ENCODE data around the gene DPH6. TPM values are rescaled to one million over a fixed set of nuclear protein-coding genes. Genes with fewer than 3 reads are reported as not detected.

The DPH6 gene
- total RNA-seq, 1 donor from 2014 or later: 41.1 TPM

DNA sequence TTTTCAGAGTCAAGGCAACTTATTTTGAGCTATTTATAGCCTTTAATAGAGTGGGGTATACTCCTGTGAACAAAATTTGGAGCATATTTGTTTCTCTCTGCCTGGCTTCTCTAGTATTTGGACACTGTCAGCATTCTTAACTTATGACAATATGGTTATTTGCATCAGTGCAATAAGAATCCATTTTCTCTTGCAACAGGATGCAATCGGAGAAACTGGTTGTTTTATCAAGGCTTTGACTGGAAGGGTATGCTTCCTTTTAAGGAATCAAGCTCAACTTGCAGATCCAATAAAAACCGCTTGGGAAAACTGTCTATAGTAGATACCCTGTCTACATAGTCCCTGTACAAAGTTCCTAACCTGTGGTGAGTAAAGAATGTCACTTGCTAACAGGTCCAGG, 106.7 kb downstream of the DPH6 start:
- Histone ChIP-seq H3K4me3 (no peak overlapping the region), H3K9ac (no peak overlapping the region), H3K4me2 (no peak overlapping the region), H2AFZ (replicated peaks) (no peak overlapping the region), H4K20me1 (ENCODE audit: low read depth) (no peaks in the 10 kb centered on the region), H3K4me1 (no peaks in the 10 kb centered on the region), H3K36me3 (no peaks in the 10 kb centered on the region), H3K79me2 (ENCODE audit: low read depth) (no peaks in the 10 kb centered on the region), H3K27ac (no peak overlapping the region), H3K27me3 (no peaks in the 10 kb centered on the region), H3K9me3 (ENCODE audit: low read depth) (no peaks in the 10 kb centered on the region), H3F3A (ENCODE audit: low read depth) (peaks cover 4% of the 10 kb centered on the region)
- Mint-ChIP-seq H3K9me3 (peaks cover 9% of the 10 kb centered on the region), H3K4me3 (no peak overlapping the region), H3K4me1 (peaks cover 4% of the 10 kb centered on the region), H3K27ac (no peak overlapping the region), H3K27me3 (ENCODE audit: insufficient read depth, low read depth) (no peaks in the 10 kb centered on the region), H3K36me3 (peaks cover 13% of the 10 kb centered on the region)
- no peak for TF ChIP-seq EZH2 (IDR thresholded peaks at IDR 0.05)
- no peak for TF ChIP-seq EZH2phosphoT487 (IDR thresholded peaks at IDR 0.05)
- TF ChIP-seq, protein P1, sequence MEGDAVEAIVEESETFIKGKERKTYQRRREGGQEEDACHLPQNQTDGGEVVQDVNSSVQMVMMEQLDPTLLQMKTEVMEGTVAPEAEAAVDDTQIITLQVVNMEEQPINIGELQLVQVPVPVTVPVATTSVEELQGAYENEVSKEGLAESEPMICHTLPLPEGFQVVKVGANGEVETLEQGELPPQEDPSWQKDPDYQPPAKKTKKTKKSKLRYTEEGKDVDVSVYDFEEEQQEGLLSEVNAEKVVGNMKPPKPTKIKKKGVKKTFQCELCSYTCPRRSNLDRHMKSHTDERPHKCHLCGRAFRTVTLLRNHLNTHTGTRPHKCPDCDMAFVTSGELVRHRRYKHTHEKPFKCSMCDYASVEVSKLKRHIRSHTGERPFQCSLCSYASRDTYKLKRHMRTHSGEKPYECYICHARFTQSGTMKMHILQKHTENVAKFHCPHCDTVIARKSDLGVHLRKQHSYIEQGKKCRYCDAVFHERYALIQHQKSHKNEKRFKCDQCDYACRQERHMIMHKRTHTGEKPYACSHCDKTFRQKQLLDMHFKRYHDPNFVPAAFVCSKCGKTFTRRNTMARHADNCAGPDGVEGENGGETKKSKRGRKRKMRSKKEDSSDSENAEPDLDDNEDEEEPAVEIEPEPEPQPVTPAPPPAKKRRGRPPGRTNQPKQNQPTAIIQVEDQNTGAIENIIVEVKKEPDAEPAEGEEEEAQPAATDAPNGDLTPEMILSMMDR (IDR thresholded peaks at IDR 0.05): no peak
- DNase-seq (ENCODE audit: low spot score): no peak

GRCh38 chr15:35437157-35437556, 108.8 kb downstream of the DPH6 start:
- H3K27me3 ChIP-seq: no peaks in the 10 kb centered on the region
- H3K4me3 ChIP-seq: no peak overlapping the region
- no peaks in the 10 kb centered on the region for H3K4me1 ChIP-seq
- H3K27ac ChIP-seq: no peak overlapping the region
- no peaks in the 10 kb centered on the region for H3K27me3 Mint-ChIP-seq (ENCODE audit: insufficient read depth, low read depth)
- H3K36me3 ChIP-seq: no peaks in the 10 kb centered on the region
- H3K9me3 ChIP-seq (ENCODE audit: low read depth): no peaks in the 10 kb centered on the region
- H3F3A ChIP-seq (ENCODE audit: low read depth): peaks cover 4% of the 10 kb centered on the region
- no peak overlapping the region for H2AFZ ChIP-seq (replicated peaks)
- TF ChIP-seq EZH2 (IDR thresholded peaks at IDR 0.05): no peak
- TF ChIP-seq EZH2phosphoT487 (IDR thresholded peaks at IDR 0.05): no peak
- TF ChIP-seq, protein P1 (IDR thresholded peaks at IDR 0.05): peak; percentile 28
- no peak overlapping the region for H3K4me2 ChIP-seq
- no peak overlapping the region for H3K27ac Mint-ChIP-seq
- peaks cover 14% of the 10 kb centered on the region for H3K36me3 Mint-ChIP-seq
- H4K20me1 ChIP-seq (ENCODE audit: low read depth): no peaks in the 10 kb centered on the region
- H3K4me1 Mint-ChIP-seq: peaks cover 4% of the 10 kb centered on the region
- peaks cover 9% of the 10 kb centered on the region for H3K9me3 Mint-ChIP-seq
- no peak overlapping the region for H3K4me3 Mint-ChIP-seq
- DNase-seq (ENCODE audit: low spot score): peak; percentile 7
- H3K79me2 ChIP-seq (ENCODE audit: low read depth): no peaks in the 10 kb centered on the region
- H3K9ac ChIP-seq: no peak overlapping the region

- H3K4me2 ChIP-seq: no peak overlapping the region
- TF ChIP-seq, protein P1 (IDR thresholded peaks at IDR 0.05): no peak
- TF ChIP-seq EZH2 (IDR thresholded peaks at IDR 0.05) (no peak), EZH2phosphoT487 (IDR thresholded peaks at IDR 0.05) (no peak)
- Mint-ChIP-seq H3K4me1 (peaks cover 4% of the 10 kb centered on the region), H3K27ac (no peak overlapping the region), H3K36me3 (peaks cover 16% of the 10 kb centered on the region), H3K4me3 (no peak overlapping the region), H3K9me3 (peaks cover 9% of the 10 kb centered on the region), H3K27me3 (ENCODE audit: insufficient read depth, low read depth) (no peaks in the 10 kb centered on the region)
- H3K79me2 ChIP-seq (ENCODE audit: low read depth): no peaks in the 10 kb centered on the region
- H3K4me1 ChIP-seq: no peaks in the 10 kb centered on the region
- H3F3A ChIP-seq (ENCODE audit: low read depth): peaks cover 4% of the 10 kb centered on the region
- H3K9ac ChIP-seq: no peak overlapping the region
- H3K36me3 ChIP-seq: no peaks in the 10 kb centered on the region
- no peak for DNase-seq (ENCODE audit: low spot score)
- H3K9me3 ChIP-seq (ENCODE audit: low read depth): no peaks in the 10 kb centered on the region
- no peak overlapping the region for H3K27ac ChIP-seq
- H3K4me3 ChIP-seq: no peak overlapping the region
- no peaks in the 10 kb centered on the region for H4K20me1 ChIP-seq (ENCODE audit: low read depth)
- no peak overlapping the region for H2AFZ ChIP-seq (replicated peaks)
- no peaks in the 10 kb centered on the region for H3K27me3 ChIP-seq
Observed at GRCh38 chr15:35436422-35436821, 109.5 kb downstream of the DPH6 start.
